HG03354 (cell line): Measurements from ENCODE around the gene MRPL20.
"Not testable (repeated sequence)": the region's sequence is repeated elsewhere in the genome, so short reads cannot be mapped to it uniquely, and the experiment has no call there.

Source experiments
- ATAC-seq: cut with Tn5 transposase; IDR thresholded peaks from one replicate; pipeline ENCODE4 v1.9.1; 2021; ENCODE audit warnings: mild to moderate bottlenecking; ENCODE audit not compliant: unreplicated experiment, poor library complexity, severe bottlenecking

Gene MRPL20

DNA sequence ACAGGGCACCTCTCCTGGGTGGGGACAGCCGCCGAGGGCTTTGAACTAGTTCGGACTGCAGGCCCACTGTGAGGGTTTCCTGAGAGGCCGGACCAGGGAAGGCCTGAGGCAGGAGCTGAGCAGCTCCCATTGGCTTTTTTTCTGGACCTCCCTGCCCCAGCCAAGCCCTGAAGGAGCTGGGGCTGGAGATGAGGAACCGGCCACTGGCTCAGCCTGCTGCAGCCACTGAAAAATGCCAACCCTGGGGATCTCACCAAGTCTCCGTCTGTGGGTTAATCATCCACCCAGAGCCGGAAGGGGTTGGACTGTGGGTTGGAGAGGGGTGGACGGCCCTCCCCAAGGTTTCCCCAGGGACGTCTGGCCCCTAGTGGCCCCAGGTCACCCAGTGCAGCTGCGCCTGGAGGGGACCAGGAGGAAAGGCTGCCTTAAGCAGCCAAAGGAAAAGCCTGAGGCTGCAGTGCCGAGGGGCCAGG lies 30.8 kb upstream of the MRPL20 start:
- peak; percentile 61 for ATAC-seq

GRCh38 chr1:1437033-1437903 lies 30.2 kb upstream of the MRPL20 start:
- ATAC-seq = no peak

- no peak for ATAC-seq
Measured at GRCh38 chr1:1436630-1437032, 29.5 kb upstream of the MRPL20 start.

DNA sequence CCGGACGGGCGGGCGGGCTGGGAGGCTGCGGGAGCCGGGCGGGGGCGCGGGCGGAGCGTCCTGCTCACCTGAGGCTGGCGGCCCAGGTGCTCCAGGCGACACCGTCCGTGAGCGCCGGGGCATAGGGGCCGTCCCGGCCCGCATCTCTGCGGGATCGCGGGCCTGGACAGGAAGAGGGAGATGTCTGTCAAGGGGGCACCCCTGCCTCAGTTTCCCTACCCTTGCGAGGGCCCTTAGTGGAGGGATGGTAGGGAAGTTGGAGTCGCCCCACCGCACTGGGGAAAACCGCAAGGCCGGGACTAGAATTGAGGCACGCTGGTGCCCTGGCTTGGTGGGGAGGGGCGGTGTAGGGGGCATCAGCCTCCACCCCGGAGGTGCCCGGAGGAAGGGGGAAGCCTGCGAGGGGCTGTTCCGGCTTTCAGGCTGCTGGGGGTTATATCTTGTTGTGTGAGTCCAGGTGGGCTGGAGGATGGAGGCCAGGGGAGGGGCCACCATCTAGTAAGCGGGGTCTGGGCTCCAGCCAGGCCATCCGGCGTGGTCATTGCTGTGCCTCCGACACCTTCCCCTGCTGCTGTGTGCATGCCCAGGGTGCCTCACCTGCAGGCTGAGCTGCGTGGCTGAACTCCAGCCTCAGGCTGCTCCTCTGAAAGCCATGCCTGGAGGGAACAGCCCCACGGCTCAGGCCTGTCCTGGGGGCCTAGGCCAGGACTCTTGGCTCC lies 29.0 kb upstream of the MRPL20 start:
- ATAC-seq = no peak

GRCh38 chr1:1435106-1435903 lies 28.2 kb upstream of the MRPL20 start, which contains the start of gene VWA1:
VWA1 (plus strand) TSS chr1:1435690; CDS start chr1:1435749, 59 bp downstream.
- no peak for ATAC-seq

DNA sequence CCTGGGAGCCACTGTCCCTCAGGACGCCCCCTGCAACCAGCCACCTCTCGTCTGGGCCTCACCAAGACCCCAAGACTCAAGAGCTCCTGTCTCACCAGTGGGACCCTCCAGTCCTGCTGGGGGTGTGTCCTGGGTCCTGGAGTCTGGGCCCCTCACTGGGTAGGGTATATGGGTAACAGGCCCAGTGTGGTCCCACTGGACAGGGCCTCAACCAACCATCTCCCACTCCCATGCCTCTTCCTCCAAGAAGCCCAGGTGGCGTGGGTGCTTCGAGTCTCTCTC lies 27.7 kb upstream of the MRPL20 start:
- ATAC-seq = no peak

- no peak for ATAC-seq
Measured at GRCh38 chr1:1434131-1434823, 27.2 kb upstream of the MRPL20 start.

GRCh38 chr1:1433804-1434130 lies 26.7 kb upstream of the MRPL20 start:
- ATAC-seq = no peak

GRCh38 chr1:1432951-1433803 lies 26.1 kb upstream of the MRPL20 start:
- ATAC-seq = no peak

- ATAC-seq = no peak
Measured at GRCh38 chr1:1432274-1432950, 25.3 kb upstream of the MRPL20 start.

DNA sequence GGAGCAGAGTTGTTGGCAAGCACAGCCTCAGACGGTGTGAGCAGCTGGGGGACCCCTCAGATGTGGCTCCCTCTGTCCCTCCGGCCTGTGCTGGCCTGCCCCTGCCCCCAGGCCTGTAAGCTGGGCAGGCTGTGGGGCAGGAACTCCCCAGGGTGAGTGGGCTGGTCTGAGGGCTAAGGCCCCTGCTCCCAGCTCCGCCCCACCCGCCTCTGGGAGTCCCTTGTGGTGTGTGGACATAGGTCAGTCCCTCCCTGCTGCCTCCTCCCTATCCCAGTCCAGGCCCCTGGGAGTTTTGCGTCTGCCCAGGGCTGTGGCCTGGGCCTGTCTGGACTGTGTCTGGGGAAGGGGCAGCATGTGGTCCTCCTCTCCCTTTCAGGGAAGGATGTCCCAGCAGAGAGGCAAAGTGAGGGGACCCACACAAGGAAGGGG lies 24.8 kb upstream of the MRPL20 start:
- no peak for ATAC-seq

DNA sequence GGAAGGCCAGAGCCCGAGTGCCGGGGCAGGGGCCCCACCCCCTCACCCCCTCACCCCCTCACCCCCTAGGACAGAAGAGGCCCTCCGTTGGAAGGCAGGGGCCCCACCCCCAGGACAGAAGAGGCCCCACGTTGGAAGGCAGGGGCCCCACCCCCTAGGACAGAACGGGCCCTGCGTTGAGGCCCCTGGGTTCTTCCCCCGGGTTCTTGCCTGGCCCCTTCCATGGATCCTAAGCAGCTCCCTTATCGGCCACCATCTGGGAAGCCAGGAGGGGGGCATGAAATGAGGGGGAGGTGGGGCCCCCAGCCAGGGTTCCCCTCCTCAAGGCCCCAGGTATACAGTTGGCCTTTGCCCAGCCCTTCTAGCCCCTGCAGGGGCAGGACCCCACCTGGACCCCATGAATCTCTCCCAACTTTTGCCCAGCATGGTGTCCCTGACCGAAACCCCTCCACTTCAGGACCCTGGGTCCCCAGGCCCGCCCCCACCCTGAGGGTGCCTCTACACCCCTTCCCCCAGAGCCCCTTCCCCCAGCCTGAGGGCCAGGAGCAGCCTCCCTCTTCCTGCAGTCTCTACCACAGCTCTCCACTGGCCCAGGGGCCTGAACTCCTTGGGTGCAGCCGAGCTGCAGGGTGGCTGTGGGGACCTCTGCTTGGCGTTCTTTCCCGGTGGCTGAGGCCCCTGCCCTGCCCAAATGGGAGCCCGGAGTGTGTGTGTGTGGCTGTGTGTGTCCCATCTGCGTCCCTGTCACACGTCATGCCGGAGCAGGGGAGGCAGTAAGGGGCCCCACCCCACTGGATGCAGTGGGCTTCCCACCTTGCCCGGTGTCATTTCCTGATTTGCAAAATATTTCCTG lies 24.1 kb upstream of the MRPL20 start:
- no peak for ATAC-seq

- no peak for ATAC-seq
Measured at GRCh38 chr1:1430114-1430982, 23.3 kb upstream of the MRPL20 start.

DNA sequence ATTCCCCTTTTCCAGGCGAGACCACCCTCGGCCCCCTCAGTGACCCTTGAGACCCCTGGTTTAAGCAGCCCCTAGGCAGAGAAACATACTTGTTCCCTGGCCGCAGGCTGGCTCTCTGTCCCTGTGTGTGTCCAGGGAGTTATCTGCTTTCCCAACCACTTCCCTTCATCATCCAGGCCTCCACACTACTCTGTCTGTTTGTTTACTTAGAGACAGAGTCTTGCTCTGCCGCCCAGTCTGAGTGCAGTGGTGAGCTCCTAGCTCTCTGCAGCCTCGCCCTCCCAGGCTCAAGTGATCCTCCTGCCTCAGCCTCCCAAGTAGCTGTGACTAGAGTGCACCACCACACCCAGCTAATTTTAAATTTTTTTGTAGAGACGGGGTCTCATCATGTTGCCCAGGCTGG lies 22.6 kb upstream of the MRPL20 start:
- ATAC-seq = no peak

GRCh38 chr1:1428967-1429366 lies 21.9 kb upstream of the MRPL20 start:
- ATAC-seq = not testable (repeated sequence)

- ATAC-seq = no peak
Measured at GRCh38 chr1:1428174-1428573, 21.1 kb upstream of the MRPL20 start.

GRCh38 chr1:1427820-1428148 lies 20.7 kb upstream of the MRPL20 start:
- no peak for ATAC-seq
